Central memory CD8-positive, alpha-beta T cell (primary cell): ENCODE results near the gene MDM2.

Source experiments
- ATAC-seq: fragments of 150-1000 bp; cut with Tn5 transposase; replicated peaks from 2 replicates; pipeline ENCODE4 v1.10.0; 2022; ENCODE audit warnings: mild to moderate bottlenecking, moderate FRiP score, moderate number of reproducible peaks; ENCODE audit not compliant: poor library complexity, severe bottlenecking; ENCODE audit errors: extremely low read depth
- DNase-seq, 2 donors: peaks; one replicate each; pipeline ENCODE4 v3.0.0; 2021; ENCODE audit warnings: low spot score in 2 of 2
- H3K27ac Mint-ChIP-seq: one replicate; pipeline ENCODE4 v1.8.0; 2022; ENCODE audit warnings: low read depth, mild to moderate bottlenecking, moderate library complexity, mixed read lengths
- H3K27me3 Mint-ChIP-seq: one replicate; pipeline ENCODE4 v1.8.0; 2022; ENCODE audit warnings: mixed read lengths
- H3K36me3 Mint-ChIP-seq: one replicate; pipeline ENCODE4 v1.8.0; 2022; ENCODE audit warnings: mild to moderate bottlenecking, moderate library complexity, mixed read lengths; ENCODE audit not compliant: insufficient read depth
- H3K4me1 Mint-ChIP-seq: one replicate; pipeline ENCODE4 v1.8.0; 2022; ENCODE audit warnings: mixed read lengths
- H3K4me3 Mint-ChIP-seq: one replicate; pipeline ENCODE4 v1.8.0; 2022; ENCODE audit warnings: mild to moderate bottlenecking, moderate library complexity, mixed read lengths
- H3K9me3 Mint-ChIP-seq: one replicate; pipeline ENCODE4 v1.8.0; 2022; ENCODE audit warnings: mixed read lengths

Gene MDM2

DNA sequence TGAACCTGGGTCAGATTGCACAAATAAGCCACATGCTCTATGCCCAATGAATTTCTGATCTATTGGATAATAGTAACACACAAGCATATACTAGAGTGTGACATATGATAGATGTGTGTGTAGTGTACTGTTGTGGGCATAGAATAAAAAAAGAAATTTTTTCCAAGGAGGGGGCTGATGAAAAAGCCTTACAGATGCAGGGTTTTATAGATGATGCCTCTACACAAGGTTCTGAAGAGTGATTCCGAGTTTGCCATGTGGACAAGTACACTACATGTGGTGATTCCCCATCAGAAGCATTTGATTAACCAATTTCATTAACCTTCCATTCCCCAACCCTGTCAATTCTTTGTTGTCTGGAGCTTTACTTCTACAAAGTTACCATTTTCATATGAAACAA is 79.7 kb downstream of the MDM2 start:
- ATAC-seq, result no peak
- no peaks in the 10 kb centered on the region for H3K9me3 Mint-ChIP-seq
- H3K4me3 Mint-ChIP-seq, result no peak overlapping the region
- no peak overlapping the region for H3K27ac Mint-ChIP-seq
- H3K36me3 Mint-ChIP-seq, result no peaks in the 10 kb centered on the region
- H3K27me3 Mint-ChIP-seq, result peaks cover 24% of the 10 kb centered on the region
- H3K4me1 Mint-ChIP-seq, result no peaks in the 10 kb centered on the region
- no peak for DNase-seq

- Mint-ChIP-seq H3K4me1 (no peaks in the 10 kb centered on the region), H3K27ac (no peak overlapping the region), H3K36me3 (no peaks in the 10 kb centered on the region), H3K27me3 (peaks cover 18% of the 10 kb centered on the region), H3K4me3 (no peak overlapping the region), H3K9me3 (no peaks in the 10 kb centered on the region)
- no peak for DNase-seq
- ATAC-seq, result no peak
Observed at GRCh38 chr12:68888243-68888642, 80.3 kb downstream of the MDM2 start.

GRCh38 chr12:68890701-68891113 is 82.7 kb downstream of the MDM2 start:
- Mint-ChIP-seq H3K27me3 (peaks cover 4% of the 10 kb centered on the region), H3K36me3 (no peaks in the 10 kb centered on the region), H3K4me3 (no peak overlapping the region), H3K9me3 (no peaks in the 10 kb centered on the region), H3K4me1 (no peaks in the 10 kb centered on the region), H3K27ac (no peak overlapping the region)
- ATAC-seq, result no peak
- no peak for DNase-seq

DNA sequence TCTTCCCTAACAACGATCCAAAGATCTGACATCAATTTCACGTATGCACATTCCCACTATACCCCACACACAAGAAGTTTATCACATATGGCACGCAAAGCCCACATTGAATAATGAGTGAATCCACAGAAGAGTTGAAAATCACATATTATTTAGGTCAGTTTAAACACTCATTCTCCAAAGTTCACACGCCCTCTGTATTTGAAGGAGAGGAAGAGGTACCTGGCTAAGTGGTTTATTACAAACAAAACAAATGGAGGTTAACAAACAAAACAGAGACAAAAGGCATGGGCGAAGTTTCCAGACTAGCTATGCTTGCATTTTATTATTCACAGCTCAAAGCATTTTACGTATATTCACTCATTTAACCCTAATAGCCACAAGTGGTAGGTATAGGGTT is 83.2 kb downstream of the MDM2 start:
- no peak for ATAC-seq
- Mint-ChIP-seq H3K27ac (no peak overlapping the region), H3K27me3 (peaks cover 4% of the 10 kb centered on the region), H3K4me3 (no peak overlapping the region), H3K4me1 (no peaks in the 10 kb centered on the region), H3K36me3 (no peaks in the 10 kb centered on the region), H3K9me3 (no peaks in the 10 kb centered on the region)
- DNase-seq, result no peak

DNA sequence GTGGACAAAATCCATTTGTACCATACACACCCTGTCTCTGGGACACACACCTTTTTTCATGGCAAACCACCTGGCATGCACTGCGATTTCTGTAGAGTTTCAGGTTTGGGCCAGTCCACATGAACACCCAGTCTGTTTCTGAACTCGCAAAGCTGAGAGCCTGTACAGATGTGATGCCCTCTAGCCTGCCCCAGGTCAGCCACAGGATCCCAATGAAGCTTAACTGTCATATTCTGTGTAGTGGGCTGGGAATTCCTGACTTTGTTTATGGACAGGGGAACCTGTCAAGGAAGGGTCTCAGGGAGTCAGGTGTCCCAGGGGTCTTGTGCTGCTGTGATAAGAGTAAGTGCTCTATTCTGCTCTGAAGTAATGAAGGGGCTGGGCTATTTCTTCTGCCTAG is 85.2 kb downstream of the MDM2 start:
- no peak overlapping the region for H3K27ac Mint-ChIP-seq
- ATAC-seq, result no peak
- H3K9me3 Mint-ChIP-seq, result no peaks in the 10 kb centered on the region
- no peaks in the 10 kb centered on the region for H3K36me3 Mint-ChIP-seq
- H3K4me1 Mint-ChIP-seq, result no peaks in the 10 kb centered on the region
- H3K4me3 Mint-ChIP-seq, result no peak overlapping the region
- DNase-seq, result no peak
- H3K27me3 Mint-ChIP-seq, result peaks cover 10% of the 10 kb centered on the region

DNA sequence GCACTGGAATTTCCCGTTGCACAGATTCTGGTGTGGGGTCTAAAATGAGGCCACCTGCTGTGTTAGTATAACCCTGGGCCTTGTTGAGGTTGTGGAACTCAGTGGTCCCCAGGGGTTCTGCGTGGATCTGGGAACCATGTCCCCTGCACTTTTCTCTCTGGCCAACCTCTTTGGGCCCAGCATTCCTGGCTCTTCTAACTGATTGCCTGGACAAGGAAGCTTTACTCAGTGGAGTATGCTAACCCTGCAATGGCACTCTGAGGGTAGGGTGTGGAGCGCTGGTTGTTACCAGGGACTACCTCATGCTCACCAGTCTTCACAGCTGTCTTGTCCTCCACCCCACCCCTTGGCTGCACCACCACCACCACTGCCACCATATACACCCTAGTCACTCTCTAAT is 85.8 kb downstream of the MDM2 start:
- H3K9me3 Mint-ChIP-seq, result no peaks in the 10 kb centered on the region
- DNase-seq (no peak), ATAC-seq (no peak)
- H3K4me1 Mint-ChIP-seq, result no peaks in the 10 kb centered on the region
- H3K36me3 Mint-ChIP-seq, result no peaks in the 10 kb centered on the region
- H3K27ac Mint-ChIP-seq, result no peak overlapping the region
- peaks cover 10% of the 10 kb centered on the region for H3K27me3 Mint-ChIP-seq
- H3K4me3 Mint-ChIP-seq, result no peak overlapping the region

DNA sequence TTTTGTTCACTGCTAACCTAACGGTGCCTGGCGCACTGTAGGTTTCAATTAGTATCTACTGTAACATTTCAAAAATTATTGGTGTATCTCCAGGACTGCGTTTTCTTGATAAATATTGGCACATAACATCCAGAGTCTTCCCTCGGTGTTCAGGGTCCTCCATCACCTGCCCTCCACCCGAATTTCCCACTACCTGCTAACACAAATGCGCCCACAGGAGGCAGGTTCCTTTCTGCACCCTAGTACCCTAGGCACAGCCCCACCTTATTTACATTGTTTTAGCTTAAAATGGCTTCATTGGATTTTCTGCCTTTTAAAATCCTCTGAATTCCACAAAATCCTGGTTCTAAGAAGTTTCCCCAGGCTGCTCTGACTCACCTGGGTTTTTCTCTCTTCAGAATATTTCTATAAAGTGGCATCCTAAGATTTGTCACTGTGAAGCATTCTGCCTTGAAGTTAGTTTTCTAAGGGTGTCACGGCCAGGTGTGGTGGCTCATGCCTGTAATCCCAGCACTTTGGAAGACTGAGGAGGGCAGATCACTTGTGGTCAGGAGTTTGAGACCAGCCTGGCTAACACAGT is 86.4 kb downstream of the MDM2 start:
- no peaks in the 10 kb centered on the region for H3K4me1 Mint-ChIP-seq
- H3K27ac Mint-ChIP-seq, result no peak overlapping the region
- H3K27me3 Mint-ChIP-seq, result peaks cover 16% of the 10 kb centered on the region
- no peaks in the 10 kb centered on the region for H3K36me3 Mint-ChIP-seq
- ATAC-seq, result no peak
- H3K4me3 Mint-ChIP-seq, result no peak overlapping the region
- H3K9me3 Mint-ChIP-seq, result no peaks in the 10 kb centered on the region
- no peak for DNase-seq

DNA sequence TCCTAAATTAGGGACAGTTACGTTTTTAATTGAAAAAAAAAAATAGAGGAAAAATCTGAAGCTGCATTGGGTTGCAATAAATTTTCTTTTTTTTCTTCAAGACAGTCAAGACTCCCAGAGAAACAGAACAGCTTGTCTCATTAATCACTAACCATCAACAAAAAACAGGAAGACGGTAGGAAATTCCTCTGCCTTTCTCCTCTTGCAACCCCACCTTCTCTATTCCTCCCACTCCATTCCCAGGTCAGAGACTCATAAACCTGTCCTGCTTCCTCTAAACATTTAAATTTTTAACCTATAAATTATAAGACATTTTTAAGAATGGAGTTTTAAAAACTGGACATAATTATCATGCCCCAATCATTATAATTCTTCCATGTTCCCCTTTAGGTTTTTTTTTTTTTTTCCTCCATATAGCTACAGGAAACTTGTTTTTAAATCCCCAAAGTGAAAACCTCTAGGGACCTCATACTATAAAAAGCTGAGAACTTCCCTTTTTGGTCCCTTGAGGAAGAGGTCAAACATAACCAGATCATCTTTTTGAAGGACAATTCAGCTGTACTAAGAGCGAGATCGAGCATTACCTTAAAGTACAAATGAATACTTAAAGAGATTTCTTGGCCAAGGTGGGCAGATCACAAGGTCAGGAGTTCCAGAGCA is 89.0 kb downstream of the MDM2 start:
- no peak for DNase-seq
- Mint-ChIP-seq H3K27me3 (peaks cover 29% of the 10 kb centered on the region), H3K27ac (no peak overlapping the region), H3K36me3 (no peaks in the 10 kb centered on the region), H3K9me3 (no peaks in the 10 kb centered on the region), H3K4me3 (no peak overlapping the region), H3K4me1 (no peaks in the 10 kb centered on the region)
- no peak for ATAC-seq

- DNase-seq, result no peak
- no peak overlapping the region for H3K27ac Mint-ChIP-seq
- ATAC-seq, result no peak
Observed at GRCh38 chr12:68899251-68899771, 91.3 kb downstream of the MDM2 start.

DNA sequence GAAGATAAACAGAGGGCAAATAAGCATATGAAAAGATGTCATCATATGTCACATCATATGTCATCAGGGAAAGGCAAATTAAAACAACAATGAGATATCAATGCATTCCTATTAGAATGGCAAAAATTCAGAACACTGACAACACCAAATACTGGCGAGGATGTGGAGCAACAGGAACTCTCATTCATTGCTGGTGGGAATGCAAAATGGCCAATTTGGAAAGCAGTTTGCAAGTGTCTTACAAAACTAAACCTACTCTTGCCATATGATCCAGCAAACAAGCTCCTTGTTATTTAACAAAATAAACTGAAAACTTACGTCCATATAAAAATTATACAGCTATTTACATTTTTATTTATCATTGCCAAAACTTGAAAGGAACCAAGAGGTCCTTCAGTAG is 92.3 kb downstream of the MDM2 start:
- Mint-ChIP-seq H3K4me1 (no peaks in the 10 kb centered on the region), H3K27ac (no peak overlapping the region), H3K4me3 (no peak overlapping the region), H3K9me3 (no peaks in the 10 kb centered on the region), H3K36me3 (no peaks in the 10 kb centered on the region), H3K27me3 (peaks cover 41% of the 10 kb centered on the region)
- DNase-seq, result no peak
- no peak for ATAC-seq

More at GRCh38 chr12:68899251-68899771, 91.3 kb downstream of the MDM2 start:
- H3K4me3 Mint-ChIP-seq, result no peak overlapping the region
- no peaks in the 10 kb centered on the region for H3K4me1 Mint-ChIP-seq
- H3K9me3 Mint-ChIP-seq, result no peaks in the 10 kb centered on the region
- no peaks in the 10 kb centered on the region for H3K36me3 Mint-ChIP-seq
- H3K27me3 Mint-ChIP-seq, result peaks cover 41% of the 10 kb centered on the region
